Measurements from ENCODE around the gene CERS3.

The CERS3 gene

GRCh38 chr15:100484443-100484842 lies 44.3 kb downstream of the CERS3 start:
- Histone ChIP-seq H3K4me1 (ENCODE audit: insufficient read depth, poor library complexity, severe bottlenecking) (no peaks in the 10 kb centered on the region), H3K27ac (ENCODE audit: poor library complexity, severe bottlenecking) (no peak overlapping the region), H3K27me3 (ENCODE audit: insufficient read depth, poor library complexity, severe bottlenecking) (no peaks in the 10 kb centered on the region), H3K4me3 (ENCODE audit: severe bottlenecking) (no peak overlapping the region), H3K9me3 (ENCODE audit: severe bottlenecking) (no peaks in the 10 kb centered on the region), H3K36me3 (ENCODE audit: low read depth) (no peaks in the 10 kb centered on the region)
- TF ChIP-seq CTCF (IDR thresholded peaks at IDR 0.05; ENCODE audit: poor library complexity, severe bottlenecking) = no peak
- no peak for DNase-seq (ENCODE audit: low spot score)
- no peak for ATAC-seq (ENCODE audit: low read depth)

GRCh38 chr15:100483370-100483769 lies 45.4 kb downstream of the CERS3 start:
- H3K27ac ChIP-seq (ENCODE audit: poor library complexity, severe bottlenecking) = no peak overlapping the region
- H3K9me3 ChIP-seq (ENCODE audit: severe bottlenecking) = peaks cover 8% of the 10 kb centered on the region
- DNase-seq (ENCODE audit: low spot score) = no peak
- H3K27me3 ChIP-seq (ENCODE audit: insufficient read depth, poor library complexity, severe bottlenecking) = no peaks in the 10 kb centered on the region
- no peak for ATAC-seq (ENCODE audit: low read depth)
- no peaks in the 10 kb centered on the region for H3K36me3 ChIP-seq (ENCODE audit: low read depth)
- no peak overlapping the region for H3K4me3 ChIP-seq (ENCODE audit: severe bottlenecking)
- TF ChIP-seq CTCF (IDR thresholded peaks at IDR 0.05; ENCODE audit: poor library complexity, severe bottlenecking) = no peak
- no peaks in the 10 kb centered on the region for H3K4me1 ChIP-seq (ENCODE audit: insufficient read depth, poor library complexity, severe bottlenecking)

- ATAC-seq (ENCODE audit: low read depth) (no peak), DNase-seq (ENCODE audit: low spot score) (no peak)
- Histone ChIP-seq H3K27me3 (ENCODE audit: insufficient read depth, poor library complexity, severe bottlenecking) (peaks cover 4% of the 10 kb centered on the region), H3K36me3 (ENCODE audit: low read depth) (no peaks in the 10 kb centered on the region), H3K9me3 (ENCODE audit: severe bottlenecking) (peaks cover 8% of the 10 kb centered on the region), H3K4me1 (ENCODE audit: insufficient read depth, poor library complexity, severe bottlenecking) (no peaks in the 10 kb centered on the region), H3K27ac (ENCODE audit: poor library complexity, severe bottlenecking) (no peak overlapping the region), H3K4me3 (ENCODE audit: severe bottlenecking) (no peak overlapping the region)
- no peak for TF ChIP-seq CTCF (IDR thresholded peaks at IDR 0.05; ENCODE audit: poor library complexity, severe bottlenecking)
These were observed 51.9 kb downstream of the CERS3 start for GRCh38 chr15:100476805-100477204.

DNA sequence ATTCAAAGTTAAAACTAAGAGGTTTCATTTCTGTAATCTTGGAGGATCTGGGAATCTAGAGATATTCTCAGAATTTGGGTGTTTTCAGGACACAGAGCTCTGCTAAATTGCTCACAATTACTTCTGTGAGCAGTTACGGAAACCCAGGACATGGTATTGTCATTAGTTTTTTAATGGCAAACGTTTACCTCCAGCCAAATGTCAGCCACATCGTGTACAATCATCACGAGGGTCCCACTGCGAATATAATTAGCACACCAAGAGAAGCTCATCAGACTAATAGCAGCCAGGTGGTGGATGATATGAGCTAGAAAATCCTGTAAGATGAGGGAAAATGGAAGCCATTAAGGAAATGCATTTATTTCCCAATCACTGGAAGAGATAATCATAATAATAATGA lies 56.0 kb downstream of the CERS3 start:
- no peak for TF ChIP-seq CTCF (IDR thresholded peaks at IDR 0.05; ENCODE audit: poor library complexity, severe bottlenecking)
- Histone ChIP-seq H3K36me3 (ENCODE audit: low read depth) (no peaks in the 10 kb centered on the region), H3K9me3 (ENCODE audit: severe bottlenecking) (no peaks in the 10 kb centered on the region), H3K27ac (ENCODE audit: poor library complexity, severe bottlenecking) (no peak overlapping the region), H3K4me3 (ENCODE audit: severe bottlenecking) (no peak overlapping the region), H3K27me3 (ENCODE audit: insufficient read depth, poor library complexity, severe bottlenecking) (peaks cover 4% of the 10 kb centered on the region), H3K4me1 (ENCODE audit: insufficient read depth, poor library complexity, severe bottlenecking) (no peaks in the 10 kb centered on the region)
- DNase-seq (ENCODE audit: low spot score) (no peak), ATAC-seq (ENCODE audit: low read depth) (no peak)

DNA sequence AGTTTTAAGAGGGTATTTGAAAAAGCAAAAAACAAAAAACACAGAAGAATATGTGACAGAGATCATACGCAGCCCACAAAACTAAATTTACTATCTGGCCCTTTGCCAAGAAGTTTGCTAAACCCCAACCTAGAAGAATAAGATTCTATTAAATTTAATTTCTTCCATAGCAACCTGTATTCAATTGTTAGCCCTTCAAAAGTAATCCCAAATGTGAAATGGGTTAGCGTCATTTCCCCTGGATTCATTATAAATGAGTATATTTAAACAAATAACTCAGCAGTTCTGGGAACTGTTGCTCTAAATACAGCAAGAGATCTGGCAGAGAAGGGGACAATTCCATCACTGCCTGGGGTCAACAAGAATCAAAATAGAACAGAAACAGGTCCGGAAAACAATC lies 56.8 kb downstream of the CERS3 start:
- Histone ChIP-seq H3K4me3 (ENCODE audit: severe bottlenecking) (no peak overlapping the region), H3K27me3 (ENCODE audit: insufficient read depth, poor library complexity, severe bottlenecking) (peaks cover 4% of the 10 kb centered on the region), H3K9me3 (ENCODE audit: severe bottlenecking) (no peaks in the 10 kb centered on the region), H3K27ac (ENCODE audit: poor library complexity, severe bottlenecking) (no peak overlapping the region), H3K4me1 (ENCODE audit: insufficient read depth, poor library complexity, severe bottlenecking) (no peaks in the 10 kb centered on the region), H3K36me3 (ENCODE audit: low read depth) (no peaks in the 10 kb centered on the region)
- no peak for TF ChIP-seq CTCF (IDR thresholded peaks at IDR 0.05; ENCODE audit: poor library complexity, severe bottlenecking)
- ATAC-seq (ENCODE audit: low read depth) (no peak), DNase-seq (ENCODE audit: low spot score) (no peak)

Data from RWPE2 (cell line).